ENCODE data around the gene TMEM131.
"Not testable (repeated sequence)": the region's sequence is repeated elsewhere in the genome, so short reads cannot be mapped to it uniquely, and the experiment has no call there.

The TMEM131 gene

GRCh38 chr2:98028931-98029717 is 33.4 kb upstream of the TMEM131 start:
- Histone ChIP-seq H3K4me3 (ENCODE audit: low read depth, low read length) (no peak overlapping the region), H3K36me3 (no peaks in the 10 kb centered on the region), H3K9me3 (no peaks in the 10 kb centered on the region), H3K4me1 (no peaks in the 10 kb centered on the region), H3K27me3 (no peaks in the 10 kb centered on the region)
- DNase-seq, result no peak
- TF ChIP-seq CTCF (IDR thresholded peaks at IDR 0.05; ENCODE audit: low read depth, low read length), result no peak

- no peaks in the 10 kb centered on the region for H3K27me3 ChIP-seq
- no peak for DNase-seq
- H3K36me3 ChIP-seq, result no peaks in the 10 kb centered on the region
- H3K4me3 ChIP-seq (ENCODE audit: low read depth, low read length), result no peak overlapping the region
- no peaks in the 10 kb centered on the region for H3K9me3 ChIP-seq
- H3K4me1 ChIP-seq, result no peaks in the 10 kb centered on the region
- TF ChIP-seq CTCF (IDR thresholded peaks at IDR 0.05; ENCODE audit: low read depth, low read length), result no peak
Observed at GRCh38 chr2:98028101-98028561, 32.4 kb upstream of the TMEM131 start.

- H3K36me3 ChIP-seq, result no peaks in the 10 kb centered on the region
- H3K4me1 ChIP-seq, result no peaks in the 10 kb centered on the region
- DNase-seq, result no peak
- H3K4me3 ChIP-seq (ENCODE audit: low read depth, low read length), result no peak overlapping the region
- no peak for TF ChIP-seq CTCF (IDR thresholded peaks at IDR 0.05; ENCODE audit: low read depth, low read length)
- H3K9me3 ChIP-seq, result no peaks in the 10 kb centered on the region
- no peaks in the 10 kb centered on the region for H3K27me3 ChIP-seq
Observed at GRCh38 chr2:98027538-98027937, 31.8 kb upstream of the TMEM131 start.

- H3K4me3 ChIP-seq (ENCODE audit: low read depth, low read length), result no peak overlapping the region
- no peaks in the 10 kb centered on the region for H3K27me3 ChIP-seq
- no peak for DNase-seq
- TF ChIP-seq CTCF (IDR thresholded peaks at IDR 0.05; ENCODE audit: low read depth, low read length), result no peak
- H3K9me3 ChIP-seq, result no peaks in the 10 kb centered on the region
- no peaks in the 10 kb centered on the region for H3K36me3 ChIP-seq
- no peaks in the 10 kb centered on the region for H3K4me1 ChIP-seq
Observed at GRCh38 chr2:98026927-98027522, 31.3 kb upstream of the TMEM131 start.

GRCh38 chr2:98026292-98026691 is 30.5 kb upstream of the TMEM131 start:
- TF ChIP-seq CTCF (IDR thresholded peaks at IDR 0.05; ENCODE audit: low read depth, low read length), result no peak
- Histone ChIP-seq H3K27me3 (no peaks in the 10 kb centered on the region), H3K36me3 (no peaks in the 10 kb centered on the region), H3K4me1 (no peaks in the 10 kb centered on the region), H3K4me3 (ENCODE audit: low read depth, low read length) (no peak overlapping the region), H3K9me3 (no peaks in the 10 kb centered on the region)
- no peak for DNase-seq

GRCh38 chr2:98025481-98026037 is 29.8 kb upstream of the TMEM131 start:
- no peak for DNase-seq
- Histone ChIP-seq H3K4me1 (no peaks in the 10 kb centered on the region), H3K4me3 (ENCODE audit: low read depth, low read length) (no peak overlapping the region), H3K36me3 (no peaks in the 10 kb centered on the region), H3K9me3 (no peaks in the 10 kb centered on the region), H3K27me3 (no peaks in the 10 kb centered on the region)
- no peak for TF ChIP-seq CTCF (IDR thresholded peaks at IDR 0.05; ENCODE audit: low read depth, low read length)

GRCh38 chr2:98022067-98022466 is 26.3 kb upstream of the TMEM131 start:
- H3K27me3 ChIP-seq; H3K4me1 ChIP-seq; H3K9me3 ChIP-seq; H3K36me3 ChIP-seq; DNase-seq; H3K4me3 ChIP-seq (ENCODE audit: low read depth, low read length): not testable (repeated sequence)
